ENCODE measurements around the gene ETNK2. TPM values are rescaled to one million over a fixed set of nuclear protein-coding genes. Genes with fewer than 3 reads are reported as not detected.

ETNK2 gene
- total RNA-seq, 2 donors from 2014 or later = 4.0 to 15.8 TPM

- Histone ChIP-seq H3K4me3 (no peak overlapping the region), H3K4me1 (peaks cover 52% of the 10 kb centered on the region), H3K27ac (peak overlapping the region in 3 of 4 donors; percentile 90 to 93 (median 93)), H3K27me3 (no peaks in the 10 kb centered on the region), H3K36me3 (replicated peaks in 1 of 2; ENCODE audit: insufficient read depth in 1 of 2, low read depth in 2 of 2) (peaks cover 0 to 8% of the 10 kb centered on the region in 2 donors), H3K9me3 (no peaks in the 10 kb centered on the region)
- peak; percentile 47 for ATAC-seq
- intact Hi-C loops (cut with DNase I) = loop anchor here (5.0 kb wide), 1 partner anchor 55 kb away; the partner anchor contains the start of gene SOX13
- 21 to 22% methylated on average over 5 of the region's 5 CpGs for WGBS, 2 donors
- TF ChIP-seq POLR2A (IDR thresholded peaks at IDR 0.05) (no peak), CTCF (IDR thresholded peaks at IDR 0.05) (peak; percentile 95 to 98 (median 97))
- peak; percentile 75 to 82 (median 80) for DNase-seq
Measured at GRCh38 chr1:204127597-204128242, 24.1 kb downstream of the ETNK2 start.

- no peaks in the 10 kb centered on the region for H3K9me3 ChIP-seq
- ATAC-seq (no peak), DNase-seq (no peak)
- H3K4me1 ChIP-seq = peaks cover 50% of the 10 kb centered on the region
- intact Hi-C loops (cut with DNase I) = loop anchor here (5.0 kb wide), 1 partner anchor 55 kb away; the partner anchor contains the start of gene SOX13
- no peaks in the 10 kb centered on the region for H3K27me3 ChIP-seq
- H3K36me3 ChIP-seq (replicated peaks in 1 of 2; ENCODE audit: insufficient read depth in 1 of 2, low read depth in 2 of 2) = peaks cover 0 to 14% of the 10 kb centered on the region in 2 donors
- peak overlapping the region in 2 of 4 donors; percentile 22 to 47 for H3K27ac ChIP-seq
- WGBS, 2 donors = 37 to 39% methylated on average over 6 to 7 of the region's 7 CpGs
- no peak for TF ChIP-seq CTCF (IDR thresholded peaks at IDR 0.05)
- TF ChIP-seq POLR2A (IDR thresholded peaks at IDR 0.05) = no peak
- H3K4me3 ChIP-seq = no peak overlapping the region
Measured at GRCh38 chr1:204126956-204127355, 24.9 kb downstream of the ETNK2 start.

GRCh38 chr1:204126386-204126785 lies 25.5 kb downstream of the ETNK2 start:
- Histone ChIP-seq H3K4me3 (no peak overlapping the region), H3K9me3 (no peaks in the 10 kb centered on the region), H3K27ac (peak overlapping the region in 2 of 4 donors; percentile 22 to 47), H3K27me3 (no peaks in the 10 kb centered on the region), H3K36me3 (replicated peaks in 1 of 2; ENCODE audit: insufficient read depth in 1 of 2, low read depth in 2 of 2) (peaks cover 0 to 14% of the 10 kb centered on the region in 2 donors), H3K4me1 (peaks cover 44% of the 10 kb centered on the region)
- DNase-seq (no peak), ATAC-seq (no peak)
- 67 to 71% methylated on average over 7 to 8 of the region's 8 CpGs for WGBS, 2 donors
- intact Hi-C loops (cut with DNase I) = loop anchor here (5.0 kb wide), 1 partner anchor 54 kb away; the partner anchor contains the start of gene SOX13
- no peak for TF ChIP-seq POLR2A (IDR thresholded peaks at IDR 0.05)
- TF ChIP-seq CTCF (IDR thresholded peaks at IDR 0.05) = no peak

GRCh38 chr1:204125759-204126351 lies 26.0 kb downstream of the ETNK2 start:
- ATAC-seq (no peak), DNase-seq (no peak)
- TF ChIP-seq CTCF (IDR thresholded peaks at IDR 0.05) (no peak), POLR2A (IDR thresholded peaks at IDR 0.05) (no peak)
- no peak overlapping the region for H3K4me3 ChIP-seq
- peaks cover 39% of the 10 kb centered on the region for H3K4me1 ChIP-seq
- intact Hi-C loops (cut with DNase I) = loop anchor here (5.0 kb wide), 1 partner anchor 54 kb away; the partner anchor contains the start of gene SOX13
- H3K9me3 ChIP-seq = no peaks in the 10 kb centered on the region
- H3K27me3 ChIP-seq = no peaks in the 10 kb centered on the region
- 91 to 93% methylated on average over 6 to 16 of the region's 18 CpGs for WGBS, 2 donors
- no peak overlapping the region for H3K27ac ChIP-seq
- H3K36me3 ChIP-seq (replicated peaks in 1 of 2; ENCODE audit: insufficient read depth in 1 of 2, low read depth in 2 of 2) = peaks cover 0 to 14% of the 10 kb centered on the region in 2 donors

Data from body of pancreas (tissue), 4 donors.